ENCODE measurements around the gene ZNF180. TPM values are rescaled to one million over a fixed set of nuclear protein-coding genes. Genes with fewer than 3 reads are reported as not detected.

Gene ZNF180
- total RNA-seq, 1 experiment from 2014 or later: 10.4 TPM

GRCh38 chr19:44515907-44516306, 15.6 kb upstream of the ZNF180 start:
- intact Hi-C loops (cut with micrococcal nuclease; ENCODE audit: unreplicated experiment): no loop called here

GRCh38 chr19:44515031-44515430, 14.7 kb upstream of the ZNF180 start:
- Histone ChIP-seq H3K9me3 (ENCODE audit: low read depth, low read length, poor library complexity, severe bottlenecking) (no peaks in the 10 kb centered on the region), H3K4me3 (ENCODE audit: low read depth, low read length, poor library complexity, severe bottlenecking) (no peak overlapping the region), H3K27ac (ENCODE audit: low read depth, low read length, poor library complexity, severe bottlenecking) (no peak overlapping the region), H3K36me3 (ENCODE audit: insufficient read depth, low read length, poor library complexity, severe bottlenecking) (no peaks in the 10 kb centered on the region), H3K27me3 (replicated peaks; ENCODE audit: insufficient read depth, low read depth, low read length, poor library complexity) (no peaks in the 10 kb centered on the region), H3K4me1 (ENCODE audit: insufficient read depth, low read length, poor library complexity, severe bottlenecking) (no peaks in the 10 kb centered on the region)
- POLR2A ChIA-PET (ENCODE audit: low non-redundant PET): no interaction called here
- CTCF ChIA-PET: no interaction called here
- intact Hi-C loops (cut with micrococcal nuclease; ENCODE audit: unreplicated experiment): no loop called here
- BruUV-seq (replicated peaks): no TSS peak
- no peak for DNase-seq (ENCODE audit: low spot score)
- no peak for TF ChIP-seq EZH2 (IDR thresholded peaks at IDR 0.05; ENCODE audit: borderline replicate concordance, low read depth, low read length, poor library complexity, severe bottlenecking)
- TF ChIP-seq, protein P1, sequence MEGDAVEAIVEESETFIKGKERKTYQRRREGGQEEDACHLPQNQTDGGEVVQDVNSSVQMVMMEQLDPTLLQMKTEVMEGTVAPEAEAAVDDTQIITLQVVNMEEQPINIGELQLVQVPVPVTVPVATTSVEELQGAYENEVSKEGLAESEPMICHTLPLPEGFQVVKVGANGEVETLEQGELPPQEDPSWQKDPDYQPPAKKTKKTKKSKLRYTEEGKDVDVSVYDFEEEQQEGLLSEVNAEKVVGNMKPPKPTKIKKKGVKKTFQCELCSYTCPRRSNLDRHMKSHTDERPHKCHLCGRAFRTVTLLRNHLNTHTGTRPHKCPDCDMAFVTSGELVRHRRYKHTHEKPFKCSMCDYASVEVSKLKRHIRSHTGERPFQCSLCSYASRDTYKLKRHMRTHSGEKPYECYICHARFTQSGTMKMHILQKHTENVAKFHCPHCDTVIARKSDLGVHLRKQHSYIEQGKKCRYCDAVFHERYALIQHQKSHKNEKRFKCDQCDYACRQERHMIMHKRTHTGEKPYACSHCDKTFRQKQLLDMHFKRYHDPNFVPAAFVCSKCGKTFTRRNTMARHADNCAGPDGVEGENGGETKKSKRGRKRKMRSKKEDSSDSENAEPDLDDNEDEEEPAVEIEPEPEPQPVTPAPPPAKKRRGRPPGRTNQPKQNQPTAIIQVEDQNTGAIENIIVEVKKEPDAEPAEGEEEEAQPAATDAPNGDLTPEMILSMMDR (conservative IDR thresholded peaks at IDR 0.05; ENCODE audit: low read depth, low read length): no peak

More at GRCh38 chr19:44515907-44516306, 15.6 kb upstream of the ZNF180 start:
- DNase-seq (ENCODE audit: low spot score): no peak
- no peaks in the 10 kb centered on the region for H3K27me3 ChIP-seq (replicated peaks; ENCODE audit: insufficient read depth, low read depth, low read length, poor library complexity)
- TF ChIP-seq EZH2 (IDR thresholded peaks at IDR 0.05; ENCODE audit: borderline replicate concordance, low read depth, low read length, poor library complexity, severe bottlenecking): no peak
- TF ChIP-seq, protein P1 (conservative IDR thresholded peaks at IDR 0.05; ENCODE audit: low read depth, low read length): no peak
- no peaks in the 10 kb centered on the region for H3K36me3 ChIP-seq (ENCODE audit: insufficient read depth, low read length, poor library complexity, severe bottlenecking)
- CTCF ChIA-PET: no interaction called here
- no peak overlapping the region for H3K4me3 ChIP-seq (ENCODE audit: low read depth, low read length, poor library complexity, severe bottlenecking)
- no peak overlapping the region for H3K27ac ChIP-seq (ENCODE audit: low read depth, low read length, poor library complexity, severe bottlenecking)
- no TSS peak for BruUV-seq (replicated peaks)
- POLR2A ChIA-PET (ENCODE audit: low non-redundant PET): no interaction called here
- H3K9me3 ChIP-seq (ENCODE audit: low read depth, low read length, poor library complexity, severe bottlenecking): no peaks in the 10 kb centered on the region
- no peaks in the 10 kb centered on the region for H3K4me1 ChIP-seq (ENCODE audit: insufficient read depth, low read length, poor library complexity, severe bottlenecking)

DNA sequence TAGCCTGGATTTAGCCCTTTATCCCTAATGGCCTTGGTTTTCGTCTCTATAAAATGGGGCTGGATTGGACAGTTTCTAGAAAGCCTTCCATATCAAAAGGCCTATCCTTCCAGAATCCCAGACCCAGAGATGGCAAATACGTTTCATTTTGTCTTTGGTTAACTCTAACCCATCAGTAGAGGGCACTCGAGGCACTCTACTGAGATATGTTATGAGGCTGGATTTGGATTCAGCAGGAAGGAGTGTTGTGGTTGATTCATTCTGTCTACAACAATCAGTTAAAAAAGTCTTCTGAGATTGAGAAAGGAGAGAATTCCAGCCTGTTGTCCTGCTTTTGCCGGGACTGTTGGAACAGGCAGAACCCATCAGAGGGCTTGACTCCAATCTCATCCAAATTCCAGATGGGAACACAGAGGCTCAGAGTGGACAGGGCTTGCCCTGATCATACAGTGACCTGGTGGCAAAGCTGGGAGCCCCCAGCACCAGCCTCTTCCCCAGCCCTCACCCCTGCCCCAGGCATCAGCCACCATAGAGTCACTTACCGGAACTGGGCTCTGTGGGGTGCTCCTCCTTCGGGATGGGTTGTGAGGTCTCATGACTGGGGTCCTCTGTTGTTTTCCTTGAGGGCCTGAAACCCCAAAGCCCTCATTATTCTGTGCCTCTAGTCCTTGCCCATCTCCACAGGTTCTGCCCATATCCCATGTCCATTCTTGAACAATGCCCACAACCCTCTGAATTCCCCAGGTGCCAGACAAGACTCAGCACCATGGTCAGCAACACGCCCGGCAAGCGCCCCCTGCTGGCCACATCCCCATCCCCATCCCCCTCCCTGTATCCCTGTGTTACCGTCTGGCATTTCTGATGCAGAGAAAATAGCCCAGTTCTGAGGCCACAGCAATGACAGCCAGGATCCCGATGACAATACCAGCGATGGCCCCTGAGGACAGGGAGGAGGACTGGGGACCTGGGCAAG, 12.3 kb upstream of the ZNF180 start:
- no peak for TF ChIP-seq EZH2 (IDR thresholded peaks at IDR 0.05; ENCODE audit: borderline replicate concordance, low read depth, low read length, poor library complexity, severe bottlenecking)
- TF ChIP-seq, protein P1 (conservative IDR thresholded peaks at IDR 0.05; ENCODE audit: low read depth, low read length): peak; percentile 77
- intact Hi-C loops (cut with micrococcal nuclease; ENCODE audit: unreplicated experiment): no loop called here
- peak; percentile 55 for DNase-seq (ENCODE audit: low spot score)
- Histone ChIP-seq H3K9me3 (ENCODE audit: low read depth, low read length, poor library complexity, severe bottlenecking) (no peaks in the 10 kb centered on the region), H3K27me3 (replicated peaks; ENCODE audit: insufficient read depth, low read depth, low read length, poor library complexity) (no peaks in the 10 kb centered on the region), H3K36me3 (ENCODE audit: insufficient read depth, low read length, poor library complexity, severe bottlenecking) (no peaks in the 10 kb centered on the region), H3K4me3 (ENCODE audit: low read depth, low read length, poor library complexity, severe bottlenecking) (no peak overlapping the region), H3K27ac (ENCODE audit: low read depth, low read length, poor library complexity, severe bottlenecking) (no peak overlapping the region), H3K4me1 (ENCODE audit: insufficient read depth, low read length, poor library complexity, severe bottlenecking) (no peaks in the 10 kb centered on the region)
- ChIA-PET CTCF (interaction anchor here (0.5 kb wide), 1 partner anchor 300 kb away, joined by 4 read pairs; the partner anchor contains the start of gene ZNF227), POLR2A (ENCODE audit: low non-redundant PET) (interaction anchor here (0.6 kb wide), 1 partner anchor 98 kb away, joined by 6 read pairs; no protein-coding TSS in a partner anchor)
- no TSS peak for BruUV-seq (replicated peaks)
